Fibroblast of mammary gland (primary cell): Measurements from ENCODE around the gene MFSD12.

Source experiments
- DNase-seq: peaks from one replicate; pipeline ENCODE4 v3.0.0-alpha.2; 2010; ENCODE audit warnings: low read depth
- H3K4me3 ChIP-seq: 2 replicates; pipeline ENCODE4 v1.5.1; 2011; ENCODE audit warnings: low read depth, mild to moderate bottlenecking, low read length, moderate library complexity; ENCODE audit not compliant: control insufficient read depth
- CTCF ChIP-seq: conservative IDR thresholded peaks from 2 replicates; pipeline ENCODE4 v1.5.1; 2011; ENCODE audit warnings: low read depth, low read length, inconsistent platforms; ENCODE audit not compliant: control insufficient read depth, insufficient read depth

The MFSD12 gene

GRCh38 chr19:3539756-3540118 is 17.6 kb downstream of the MFSD12 start:
- TF ChIP-seq CTCF, result no peak
- no peak for DNase-seq
- no peak overlapping the region for H3K4me3 ChIP-seq

- TF ChIP-seq CTCF, result no peak
- DNase-seq, result no peak
- no peak within 1 kb of the TSS for H3K4me3 ChIP-seq
Observed at GRCh38 chr19:3538965-3539755, 18.2 kb downstream of the MFSD12 start, which contains the start of gene TEKTIP1. Gene TEKTIP1 (plus strand): TSS chr19:3539174. CDS start chr19:3539178, 4 bp downstream.

- DNase-seq, result no peak
- TF ChIP-seq CTCF, result no peak
Observed at GRCh38 chr19:3538258-3538929, 19.0 kb downstream of the MFSD12 start.

GRCh38 chr19:3537438-3538240 is 19.7 kb downstream of the MFSD12 start:
- no peak for TF ChIP-seq CTCF
- no peak for DNase-seq
- H3K4me3 ChIP-seq, result no peak overlapping the region

More at GRCh38 chr19:3538258-3538929, 19.0 kb downstream of the MFSD12 start:
- H3K4me3 ChIP-seq, result no peak overlapping the region

- H3K4me3 ChIP-seq, result no peak overlapping the region
- no peak for TF ChIP-seq CTCF
- DNase-seq, result no peak
Observed at GRCh38 chr19:3537101-3537437, 20.3 kb downstream of the MFSD12 start.

- no peak for DNase-seq
- no peak overlapping the region for H3K4me3 ChIP-seq
- no peak for TF ChIP-seq CTCF
Observed at GRCh38 chr19:3536429-3537100, 20.8 kb downstream of the MFSD12 start.
